ENCODE data around the gene ARSG. TPM values are rescaled to one million over a fixed set of nuclear protein-coding genes. Genes with fewer than 3 reads are reported as not detected.

ARSG gene
- total and polyA plus RNA-seq, 2 of the 4 experiments (the other 2 are of a cell fraction): 2.9 to 3.0 TPM

- Histone ChIP-seq H4K8ac (ENCODE audit: low read depth in 2 of 2, low read length in 2 of 2) (peak overlapping the region; percentile 18 to 96), H2AK5ac (ENCODE audit: low read depth, low read length) (peak overlapping the region; percentile 39), H3K23ac (ENCODE audit: low read depth, low read length) (peak overlapping the region; percentile 100), H2BK20ac (ENCODE audit: low read depth, low read length) (peak overlapping the region; percentile 99), H3K4me1 (ENCODE audit: control insufficient read depth, insufficient read depth, low read length) (peaks cover 21% of the 10 kb centered on the region), H2BK120ac (ENCODE audit: low read depth, low read length) (peak overlapping the region; percentile 100), H3K36me3 (ENCODE audit: control insufficient read depth, insufficient read depth, low read length) (no peaks in the 10 kb centered on the region), H2AK9ac (replicated peaks; ENCODE audit: low read depth, low read length, poor library complexity) (no peak overlapping the region), H4K20me1 (ENCODE audit: insufficient read depth, low read length) (no peaks in the 10 kb centered on the region), H3K56ac (ENCODE audit: extremely low read depth, insufficient read depth, low read length) (peak overlapping the region; percentile 92), H3K27me3 (ENCODE audit: control insufficient read depth, insufficient read depth, low read length) (no peaks in the 10 kb centered on the region), H3K4ac (ENCODE audit: low read depth, low read length) (peak overlapping the region; percentile 100), H2BK15ac (ENCODE audit: low read depth, low read length) (peak overlapping the region; percentile 46), H4K5ac (ENCODE audit: low read depth, low read length) (peak overlapping the region; percentile 23; the same call in 1 of the 2 replicates), H2AFZ (replicated peaks; ENCODE audit: low read length, poor library complexity) (no peak overlapping the region), H3K9ac (ENCODE audit: low read depth, low read length) (no peak overlapping the region), H3K27ac (ENCODE audit: insufficient read depth, low read length) (peak overlapping the region; percentile 94), H3K79me1 (ENCODE audit: low read depth in 1 of 2, low read length in 2 of 2) (peaks cover 0 to 4% of the 10 kb centered on the region in 2 experiments; a peak in 1 of 4 replicates), H3K9me1 (ENCODE audit: insufficient read depth, low read length) (peaks cover 25% of the 10 kb centered on the region), H3K18ac (ENCODE audit: low read depth, low read length) (peak overlapping the region; percentile 92), H3K14ac (replicated peaks; ENCODE audit: low read depth, low read length) (peak overlapping the region; percentile 100), H3K9me3 (ENCODE audit: control insufficient read depth, insufficient read depth, low read length) (no peaks in the 10 kb centered on the region), H3K4me3 (ENCODE audit: insufficient read depth, low read depth, low read length) (no peak overlapping the region), H4K91ac (ENCODE audit: insufficient read depth, low read depth, low read length) (peak overlapping the region; percentile 95), H3K4me2 (ENCODE audit: low read depth, low read length) (peak overlapping the region; percentile 77; the same call in 1 of the 2 replicates), H2BK5ac (ENCODE audit: low read depth, low read length, poor library complexity, severe bottlenecking) (peak overlapping the region; percentile 99)
- POLR2A ChIA-PET (ENCODE audit: unreplicated experiment): no interaction called here
- intact Hi-C loops (cut with micrococcal nuclease) (loop anchor here (5.0 kb wide), 2 partner anchors 73 to 92 kb away; partner anchors contain the start of genes ARSG, SLC16A6 and WIPI1), dilution Hi-C loops (cut with HindIII; ENCODE audit: low sequenced_read_pairs, unreplicated experiment) (no loop called here), in situ Hi-C loops (cut with MboI; ENCODE audit: low sequenced_read_pairs) (no loop called here)
- no peak for DNase-seq
- ATAC-seq (ENCODE audit: low read depth): no peak
- CTCF ChIA-PET: interaction anchor here (4.3 kb wide), 1 partner anchor 15 kb away, joined by 24 read pairs; no protein-coding TSS in a partner anchor
- BruUV-seq (replicated peaks): no TSS peak
- TF ChIP-seq SMC3 (IDR thresholded peaks at IDR 0.05; ENCODE audit: low read depth, low read length) (no peak), MAFK (IDR thresholded peaks at IDR 0.05; ENCODE audit: low read depth, low read length) (no peak), CHD1 (IDR thresholded peaks at IDR 0.05; ENCODE audit: low read depth, low read length) (0 out of 2 replicates have a peak, but pooled peaks have one; percentile 45), USF2 (IDR thresholded peaks at IDR 0.05; ENCODE audit: low read depth, low read length) (no peak), CTCF (conservative IDR thresholded peaks at IDR 0.05; ENCODE audit: low read depth, low read length) (no peak)
- WGBS, 2 experiments (ENCODE audit: extremely low coverage in 2 of 2, insufficient read length in 1 of 2): no CpG with 5 or more reads among the region's 1 CpG
These were observed 93.2 kb downstream of the ARSG start for GRCh38 chr17:68384471-68384870.

Data from IMR-90 (cell line).